SJCRH30 (cell line): Measurements from ENCODE around the gene C9orf40. TPM values are rescaled to one million over a fixed set of nuclear protein-coding genes. Genes with fewer than 3 reads are reported as not detected.

Experiments used
- DNase-seq, 2 experiments: peaks; one replicate each; pipeline ENCODE4 v3.0.0-alpha.2; 2015 to 2020
- H3K27ac ChIP-seq: fragments of 250-450 bp; sonication (Bioruptor Pico); 2 replicates; pipeline ENCODE4 v1.5.1; 2020; ENCODE audit warnings: mild to moderate bottlenecking, moderate library complexity
- H3K27me3 ChIP-seq: fragments of 250-450 bp; sonication (Bioruptor Pico); 2 replicates; pipeline ENCODE4 v1.5.1; 2020; ENCODE audit warnings: mild to moderate bottlenecking, moderate library complexity
- H3K36me3 ChIP-seq: fragments of 250-450 bp; sonication (Bioruptor Pico); 2 replicates; pipeline ENCODE4 v1.5.1; 2020; ENCODE audit warnings: mild to moderate bottlenecking, moderate library complexity
- H3K4me1 ChIP-seq: fragments of 250-450 bp; sonication (Bioruptor Pico); 2 replicates; pipeline ENCODE4 v1.5.1; 2020; ENCODE audit warnings: mild to moderate bottlenecking, moderate library complexity
- H3K4me3 ChIP-seq: fragments of 250-450 bp; sonication (Bioruptor Pico); 2 replicates; pipeline ENCODE4 v1.5.1; 2020; ENCODE audit warnings: mild to moderate bottlenecking, moderate library complexity
- H3K9me3 ChIP-seq: fragments of 250-450 bp; sonication (Bioruptor Pico); replicated peaks from 2 replicates; pipeline ENCODE4 v1.5.1; 2020; ENCODE audit warnings: mild to moderate bottlenecking, moderate library complexity
- total RNA-seq: library from RNA; depleted of rRNA; stranded (reverse); fragments of >200 nt; shearing (Covaris generic); gene quantifications from 2 replicates; pipeline ENCODE4 v1.2.3, GENCODE V29; 2014; rRNA removed

Gene C9orf40
- total RNA-seq, 1 experiment from 2014 or later = 15.3 TPM

- no peaks in the 10 kb centered on the region for H3K9me3 ChIP-seq
- H3K27ac ChIP-seq = no peak overlapping the region
- no peaks in the 10 kb centered on the region for H3K4me1 ChIP-seq
- no peak for DNase-seq
- no peaks in the 10 kb centered on the region for H3K36me3 ChIP-seq
- H3K4me3 ChIP-seq = no peak overlapping the region
- no peaks in the 10 kb centered on the region; the same call in 1 of the 2 replicates for H3K27me3 ChIP-seq
Observed at GRCh38 chr9:74901001-74901400, 51.7 kb downstream of the C9orf40 start.

Other genes starting within 250 kb of the C9orf40 start
- gene TRPM6, start 65.0 kb downstream of the C9orf40 start, total RNA-seq = 1.4 and 1.5 TPM in 2 replicates
- gene CARNMT1, start 75.4 kb upstream of the C9orf40 start, total RNA-seq = 30.0 and 31.7 TPM in 2 replicates
- 53.3 and 55.0 TPM in 2 replicates for gene NMRK1, start 135.2 kb upstream of the C9orf40 start, total RNA-seq
- gene OSTF1, start 135.6 kb upstream of the C9orf40 start, total RNA-seq = 49.2 and 49.6 TPM in 2 replicates